Measurements from ENCODE around the gene HIBADH.

Gene HIBADH

GRCh38 chr7:27635728-27636127, 27.0 kb downstream of the HIBADH start:
- DNase-seq (ENCODE audit: low read depth in 2 of 2) = no peak

- no peak for DNase-seq (ENCODE audit: low read depth in 2 of 2)
Measured at GRCh38 chr7:27634671-27635493, 27.8 kb downstream of the HIBADH start.

GRCh38 chr7:27633062-27633461, 29.6 kb downstream of the HIBADH start:
- no peak for DNase-seq (ENCODE audit: low read depth in 2 of 2)

GRCh38 chr7:27631391-27631790, 31.3 kb downstream of the HIBADH start:
- DNase-seq (ENCODE audit: low read depth in 2 of 2) = no peak

- no peak for DNase-seq (ENCODE audit: low read depth in 2 of 2)
Measured at GRCh38 chr7:27627146-27627545, 35.5 kb downstream of the HIBADH start.

- DNase-seq (ENCODE audit: low read depth in 2 of 2) = no peak
Measured at GRCh38 chr7:27619492-27619891, 43.2 kb downstream of the HIBADH start.

- no peak for DNase-seq (ENCODE audit: low read depth in 2 of 2)
Measured at GRCh38 chr7:27617651-27618381, 44.9 kb downstream of the HIBADH start.

- DNase-seq (ENCODE audit: low read depth in 2 of 2) = no peak
Measured at GRCh38 chr7:27616914-27617548, 45.7 kb downstream of the HIBADH start.

- DNase-seq (ENCODE audit: low read depth in 2 of 2) = no peak
Measured at GRCh38 chr7:27616186-27616491, 46.5 kb downstream of the HIBADH start.

GRCh38 chr7:27615420-27616185, 47.1 kb downstream of the HIBADH start:
- no peak for DNase-seq (ENCODE audit: low read depth in 2 of 2)

- no peak for DNase-seq (ENCODE audit: low read depth in 2 of 2)
Measured at GRCh38 chr7:27614095-27614494, 48.6 kb downstream of the HIBADH start.

- DNase-seq (ENCODE audit: low read depth in 2 of 2) = no peak
Measured at GRCh38 chr7:27611059-27611458, 51.6 kb downstream of the HIBADH start.

GRCh38 chr7:27608776-27609495, 53.7 kb downstream of the HIBADH start:
- DNase-seq (ENCODE audit: low read depth in 2 of 2) = no peak

GRCh38 chr7:27607210-27607606, 55.5 kb downstream of the HIBADH start:
- DNase-seq (ENCODE audit: low read depth in 2 of 2) = no peak

GRCh38 chr7:27606270-27607209, 56.1 kb downstream of the HIBADH start:
- DNase-seq (ENCODE audit: low read depth in 2 of 2) = no peak

- no peak for DNase-seq (ENCODE audit: low read depth in 2 of 2)
Measured at GRCh38 chr7:27605689-27606269, 56.9 kb downstream of the HIBADH start.

GRCh38 chr7:27605283-27605682, 57.4 kb downstream of the HIBADH start:
- DNase-seq (ENCODE audit: low read depth in 2 of 2) = no peak

- no peak for DNase-seq (ENCODE audit: low read depth in 2 of 2)
Measured at GRCh38 chr7:27603813-27604212, 58.9 kb downstream of the HIBADH start.

GRCh38 chr7:27602766-27603165, 59.9 kb downstream of the HIBADH start:
- DNase-seq (ENCODE audit: low read depth in 2 of 2) = no peak

- DNase-seq (ENCODE audit: low read depth in 2 of 2) = no peak
Measured at GRCh38 chr7:27601217-27601616, 61.5 kb downstream of the HIBADH start.

All from stimulated activated CD8-positive, alpha-beta memory T cell treated with anti-CD3 and anti-CD28 coated beads, Interleukin-15, amount 100 ng/mL, for 4 hours (primary cell).